HG03175 (cell line): ENCODE results near the gene MIGA1.
"Not testable (repeated sequence)": the region's sequence is repeated elsewhere in the genome, so short reads cannot be mapped to it uniquely, and the experiment has no call there.

ENCODE experiments used
- ATAC-seq: cut with Tn5 transposase; IDR thresholded peaks from one replicate; pipeline ENCODE4 v1.9.1; 2021; ENCODE audit warnings: mild to moderate bottlenecking, moderate library complexity; ENCODE audit not compliant: unreplicated experiment

Gene MIGA1, protein sequence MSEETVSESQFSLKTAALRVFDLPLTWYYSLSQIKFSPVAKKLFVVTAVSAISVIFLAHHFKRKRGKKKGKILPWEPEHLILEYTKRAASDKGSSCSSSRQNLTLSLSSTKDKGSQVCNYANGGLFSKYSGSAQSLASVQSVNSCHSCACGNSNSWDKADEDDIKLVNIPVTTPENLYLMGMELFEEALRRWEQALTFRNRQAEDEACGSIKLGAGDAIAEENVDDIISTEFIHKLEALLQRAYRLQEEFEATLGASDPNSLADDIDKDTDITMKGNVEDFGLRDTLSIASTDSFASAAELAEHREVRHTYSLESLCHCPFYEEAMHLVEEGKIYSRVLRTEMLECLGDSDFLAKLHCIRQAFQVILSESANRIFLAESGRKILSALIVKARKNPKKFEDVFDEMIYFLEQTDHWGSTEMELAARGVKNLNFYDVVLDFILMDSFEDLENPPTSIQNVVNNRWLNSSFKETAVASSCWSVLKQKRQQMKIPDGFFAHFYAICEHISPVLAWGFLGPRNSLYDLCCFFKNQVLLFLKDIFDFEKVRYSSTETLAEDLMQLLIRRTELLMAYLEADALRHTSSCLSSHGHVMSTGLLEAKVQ

DNA sequence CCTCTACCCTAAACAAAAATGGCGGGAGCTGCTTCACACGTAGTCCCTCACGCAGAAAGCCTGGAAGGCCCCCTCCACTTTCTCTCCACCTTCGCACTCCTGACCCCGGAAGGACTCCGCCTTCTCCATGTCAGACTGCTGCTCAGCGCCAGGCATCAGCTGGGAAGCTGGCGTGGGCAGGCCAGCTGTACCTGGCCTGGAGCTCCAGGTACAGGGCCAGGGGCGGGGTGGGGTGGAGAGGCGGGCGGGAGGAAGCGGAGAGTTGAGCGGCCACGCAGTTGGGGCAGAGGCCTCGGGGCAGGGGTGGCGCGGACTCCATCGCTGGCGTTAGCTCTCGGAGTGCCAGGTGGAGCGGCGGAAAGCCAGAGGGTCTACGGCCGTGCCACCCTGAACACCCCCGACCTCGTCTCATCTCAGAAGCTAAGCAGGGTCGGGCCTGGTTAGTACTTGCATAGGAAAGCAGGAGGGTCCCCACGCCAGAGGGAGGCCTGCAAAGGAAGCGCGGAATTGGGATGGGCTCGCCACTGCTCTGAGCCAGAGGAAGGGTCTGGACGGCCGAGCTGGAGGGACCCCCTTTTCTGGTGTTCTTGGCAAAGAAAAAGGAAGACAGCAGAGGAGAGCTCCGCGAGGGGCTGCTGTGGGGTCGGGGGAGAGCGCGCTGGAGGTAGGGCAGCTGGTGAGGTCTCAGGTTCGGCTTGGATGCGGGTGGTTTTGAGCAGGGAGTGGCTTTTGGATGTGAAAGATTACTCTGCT, at the start of gene MIGA1:
Gene MIGA1, plus strand, starts transcription at position 121 of the 753 bp plus-strand sequence. CDS start 3,604 bp downstream, outside the sequence.
- peak; percentile 85 for ATAC-seq

GRCh38 chr1:77732090-77732489, 47.4 kb upstream of the MIGA1 start:
- ATAC-seq: no peak

DNA sequence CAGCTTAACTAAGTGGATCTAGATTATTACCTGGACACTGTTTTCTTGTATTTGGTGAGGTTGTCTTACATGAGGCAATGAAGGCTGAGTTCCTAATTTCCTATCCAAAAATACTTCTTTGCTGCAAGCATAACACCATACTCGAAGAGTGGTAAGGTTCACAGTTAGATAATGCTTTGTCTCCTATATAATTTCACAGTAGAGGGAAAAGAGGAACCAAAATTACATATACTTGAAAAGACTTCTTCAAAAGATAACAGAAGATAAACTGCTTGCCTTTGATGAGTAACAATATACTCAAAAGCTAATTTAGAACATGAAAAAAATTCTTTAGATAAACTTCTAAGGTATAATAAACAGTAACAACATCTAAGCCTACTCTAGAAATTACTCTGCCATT, 40.2 kb upstream of the MIGA1 start:
- ATAC-seq: no peak

GRCh38 chr1:77741316-77741715, 38.1 kb upstream of the MIGA1 start:
- no peak for ATAC-seq

GRCh38 chr1:77742011-77742555, 37.4 kb upstream of the MIGA1 start:
- ATAC-seq: no peak

- no peak for ATAC-seq
Measured at GRCh38 chr1:77744576-77744975, 34.9 kb upstream of the MIGA1 start.

DNA sequence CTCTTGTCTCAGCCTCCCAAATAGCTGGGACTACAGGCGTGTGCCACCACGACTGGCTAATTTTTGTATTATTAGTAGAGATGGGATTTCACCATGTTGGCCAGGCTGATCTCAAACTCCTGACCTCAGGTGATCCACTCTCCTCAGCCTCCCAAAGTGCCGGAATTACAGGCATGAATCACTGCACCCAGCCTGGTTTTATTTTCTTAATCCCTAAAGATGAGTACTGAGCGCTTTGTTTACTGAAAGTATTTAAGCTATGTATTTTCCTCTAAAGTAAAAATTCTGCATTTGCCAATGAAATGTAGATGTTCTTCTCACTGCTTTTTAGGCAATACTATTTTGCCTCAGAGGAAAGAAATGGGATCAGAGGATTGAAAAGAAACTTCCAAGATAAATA, 30.0 kb upstream of the MIGA1 start:
- ATAC-seq: not testable (repeated sequence)

DNA sequence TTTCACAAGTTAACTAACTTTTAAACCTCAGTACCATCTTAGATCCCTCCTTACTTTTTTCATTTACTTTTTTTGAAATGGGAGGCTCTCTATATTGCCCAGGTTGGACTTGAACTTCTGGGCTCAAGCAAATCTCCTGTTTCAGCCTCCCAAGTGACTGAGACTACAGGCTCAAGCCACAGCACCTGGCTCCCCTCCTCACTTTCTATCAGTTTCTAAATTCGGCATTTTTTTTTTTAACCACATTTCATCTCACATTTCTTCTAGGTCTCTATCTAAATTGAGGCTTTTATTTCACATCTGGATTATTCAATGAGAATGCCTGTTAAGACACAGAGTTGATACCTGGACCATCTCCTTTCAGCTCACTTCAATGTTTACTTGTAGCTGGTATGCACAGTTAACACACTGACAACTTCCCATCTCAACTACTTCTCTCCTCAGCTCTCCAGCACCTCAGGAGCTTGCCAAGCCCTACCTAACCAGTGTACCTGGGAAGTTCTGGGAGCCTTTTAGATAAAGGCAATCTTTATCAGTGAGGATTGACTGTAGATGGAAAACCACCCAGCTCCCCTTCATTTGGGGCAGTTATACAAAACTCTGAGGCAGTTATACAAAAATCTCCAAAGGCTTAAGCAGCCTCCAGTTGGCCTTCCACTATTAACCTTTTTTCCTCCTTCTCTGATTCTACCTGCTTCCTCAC, 23.2 kb upstream of the MIGA1 start:
- no peak for ATAC-seq

- no peak for ATAC-seq
Measured at GRCh38 chr1:77757066-77757584, 22.3 kb upstream of the MIGA1 start.

DNA sequence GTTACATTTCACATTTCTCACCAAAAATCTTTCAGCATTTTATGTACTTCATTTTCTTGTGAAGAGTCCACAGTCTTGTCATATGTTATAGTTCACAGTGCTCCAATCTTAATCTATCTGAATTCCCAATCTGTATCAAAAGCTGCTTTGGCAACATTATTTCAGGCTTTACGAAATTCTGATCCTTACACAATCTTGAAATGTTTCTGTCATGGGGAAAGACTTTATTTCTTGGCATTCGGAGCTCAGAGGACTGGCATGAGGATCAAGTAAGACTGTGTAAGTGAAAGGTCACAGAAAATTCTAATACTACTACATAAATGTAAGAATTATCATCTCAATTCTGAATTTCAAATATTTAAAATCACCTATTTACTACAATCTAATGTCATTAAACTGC, 21.8 kb upstream of the MIGA1 start:
- ATAC-seq: no peak

DNA sequence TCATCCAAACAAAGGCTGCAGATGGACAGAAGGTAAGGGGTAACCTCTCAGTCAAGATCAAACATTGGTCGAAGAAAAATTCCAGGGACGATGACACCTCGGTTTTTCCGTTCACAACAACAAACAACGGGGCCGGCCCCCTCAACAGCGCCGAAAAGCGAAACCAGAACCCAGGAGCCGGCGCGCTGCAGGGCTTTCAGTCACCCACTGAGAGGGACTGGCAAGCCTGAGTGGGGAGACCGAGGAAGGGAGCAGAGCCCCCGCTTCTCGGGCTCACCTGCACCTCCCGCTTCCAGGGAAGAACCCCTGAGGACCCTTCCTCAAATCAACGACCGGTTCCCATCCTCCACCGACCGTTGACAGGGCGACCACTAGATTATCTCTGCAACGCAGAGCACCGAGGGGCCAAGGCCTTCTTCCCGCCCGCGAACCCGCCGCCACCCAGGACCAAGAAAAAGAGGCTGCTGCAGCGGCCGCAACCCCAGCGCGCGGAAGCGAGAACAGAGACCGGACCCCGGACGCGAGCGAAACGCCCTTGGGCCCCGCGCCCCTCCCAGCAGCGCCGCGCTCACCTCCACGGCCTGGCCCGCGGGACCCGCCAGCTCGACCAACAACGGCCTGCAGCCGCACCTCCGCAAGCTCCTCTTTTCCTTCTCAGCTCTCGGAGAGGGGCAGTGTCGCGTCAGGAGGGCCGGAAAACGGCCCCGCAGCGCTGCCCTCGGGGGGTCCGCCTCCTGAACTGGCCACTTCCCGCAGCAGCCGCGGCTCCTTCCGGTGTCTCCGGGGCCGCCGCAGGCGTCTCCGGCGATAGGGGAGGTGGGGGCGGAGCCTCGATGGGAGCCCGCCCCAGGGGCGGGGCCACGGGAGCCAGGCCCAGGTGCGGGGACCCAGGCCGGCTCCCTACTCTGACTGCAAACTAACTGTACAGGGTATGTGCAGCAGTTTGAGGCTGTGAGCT, 20.1 kb upstream of the MIGA1 start, which contains the start of gene USP33:
Gene USP33, minus strand, starts transcription at position 782 of the 958 bp plus-strand sequence. CDS start 18,155 bp downstream, outside the sequence.
- ATAC-seq: peak; percentile 93

DNA sequence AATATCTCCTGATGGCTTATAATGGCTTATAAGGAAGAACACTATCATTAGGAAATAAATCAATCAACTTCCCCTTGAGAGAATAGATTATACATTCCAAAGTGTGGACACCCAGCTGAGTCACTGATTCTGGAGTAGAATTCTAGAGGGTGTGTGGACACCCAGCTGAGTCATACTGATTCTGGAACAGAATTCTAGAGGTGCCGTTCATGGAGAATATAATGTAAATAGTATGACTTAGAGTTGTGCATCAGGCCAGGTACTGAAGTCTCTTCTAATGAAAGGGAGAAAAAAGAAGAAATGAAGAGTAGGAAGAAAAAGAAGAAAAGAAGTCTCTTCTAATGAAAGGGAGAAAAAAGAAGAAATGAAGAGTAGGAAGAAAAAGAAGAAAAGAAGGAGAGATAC, 17.4 kb upstream of the MIGA1 start:
- no peak for ATAC-seq

DNA sequence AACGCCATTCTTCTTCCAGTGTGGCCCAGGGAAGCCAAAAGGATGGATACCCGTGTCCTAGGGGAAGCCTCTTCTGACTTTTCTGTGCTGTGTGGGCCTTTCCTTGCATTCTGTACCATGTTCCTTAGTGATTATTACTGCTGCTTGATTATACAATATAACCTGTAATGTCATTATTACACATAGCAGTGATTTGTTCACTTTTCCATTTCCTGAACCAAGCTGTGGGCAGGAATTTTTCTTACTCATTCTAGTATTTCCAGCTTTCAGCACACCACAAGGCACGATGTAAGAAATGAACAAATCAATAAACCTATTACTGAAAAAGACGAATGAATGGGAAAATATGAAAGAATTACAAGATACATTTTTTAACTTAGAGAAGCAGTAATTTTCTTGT, 11.4 kb upstream of the MIGA1 start:
- ATAC-seq: no peak

GRCh38 chr1:77776007-77776700, 3.3 kb upstream of the MIGA1 start:
- ATAC-seq: no peak

- ATAC-seq: peak; percentile 39
Measured at GRCh38 chr1:77781683-77782082, 2.2 kb downstream of the MIGA1 start.

DNA sequence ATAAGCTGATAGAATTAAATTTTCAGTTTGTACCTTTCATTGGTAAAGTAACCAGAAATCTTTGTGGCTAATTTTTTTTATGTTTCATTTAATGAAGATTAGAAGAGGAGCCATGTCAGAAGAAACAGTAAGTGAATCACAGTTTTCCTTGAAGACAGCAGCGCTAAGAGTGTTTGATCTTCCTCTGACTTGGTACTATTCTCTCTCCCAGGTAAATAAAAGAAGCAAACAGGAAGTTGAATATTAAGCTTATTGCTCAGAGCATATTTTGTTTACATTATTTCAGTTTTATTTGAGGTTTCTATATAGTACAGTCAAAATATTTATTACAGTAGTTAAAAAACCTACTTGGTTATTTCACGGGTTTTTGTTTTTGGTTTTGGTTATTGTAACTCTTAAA, 3.7 kb downstream of the MIGA1 start:
- ATAC-seq: no peak

GRCh38 chr1:77786093-77786741, 6.8 kb downstream of the MIGA1 start:
- ATAC-seq: not testable (repeated sequence)

DNA sequence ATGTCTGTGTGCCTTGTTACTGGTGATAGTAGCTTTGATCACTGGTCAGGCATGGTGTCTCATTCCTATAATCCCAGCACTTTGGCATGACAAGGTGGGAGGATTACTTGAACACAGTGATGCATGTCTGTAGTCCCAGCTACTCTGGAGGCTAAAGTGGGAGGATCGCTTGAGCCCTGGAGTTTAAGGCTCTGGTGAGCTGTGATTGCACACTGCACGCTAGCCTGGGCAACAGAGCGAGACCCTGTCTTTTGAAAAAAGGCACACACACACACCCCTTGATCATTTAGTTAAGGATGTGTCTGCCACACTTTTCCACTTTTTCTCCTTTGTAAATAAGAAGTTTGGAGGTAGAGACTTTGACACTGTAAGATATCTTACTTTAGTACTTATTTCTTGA, 15.1 kb downstream of the MIGA1 start:
- no peak for ATAC-seq
